ENCODE results near the gene BEND6. TPM values are rescaled to one million over a fixed set of nuclear protein-coding genes. Genes with fewer than 3 reads are reported as not detected.

Gene BEND6
- total RNA-seq, 5 donors from 2014 or later (not counting 1 experiment from before 2014, with no cell fraction given), result not detected

DNA sequence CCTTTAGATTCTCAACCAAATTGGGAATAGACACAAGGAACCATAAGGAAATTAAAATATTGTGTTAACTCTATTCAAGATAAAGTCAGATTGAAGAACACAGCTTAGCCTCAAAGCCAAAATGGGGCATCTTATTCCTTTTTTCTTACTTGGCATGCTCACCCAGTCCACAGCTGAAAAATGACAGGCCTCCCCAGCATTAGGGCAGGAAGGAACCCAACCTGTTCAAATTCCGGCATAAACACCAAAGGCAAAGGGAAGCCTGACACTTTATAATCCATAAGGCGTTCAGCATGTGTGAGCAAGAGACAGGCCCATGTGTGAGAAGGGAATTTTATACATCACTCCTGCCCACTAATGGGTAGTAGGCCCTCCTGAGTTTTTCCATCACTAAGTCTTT is 2.9 kb downstream of the BEND6 start:
- ChIA-PET CTCF (interaction anchor here in 1 of 2 donors (0.8 kb wide), 1 partner anchor 53 kb away, joined by 3 read pairs; no protein-coding TSS in a partner anchor), POLR2A (no interaction called here)
- Histone ChIP-seq H3K4me1 (ENCODE audit: control insufficient read depth in 1 of 2, extremely low read depth in 1 of 2, insufficient read depth in 2 of 2, low read length in 2 of 2) (peaks cover 3 to 18% of the 10 kb centered on the region in 2 experiments), H3K4me3 (ENCODE audit: control insufficient read depth in 1 of 2, extremely low read depth in 1 of 2, low read length in 1 of 2) (no peak overlapping the region), H3K9me3 (no peaks in the 10 kb centered on the region), H3K27me3 (replicated peaks in 1 of 2; ENCODE audit: control insufficient read depth in 2 of 2, extremely low read depth in 1 of 2, insufficient read depth in 2 of 2, low read length in 1 of 2) (peaks cover 3 to 21% of the 10 kb centered on the region in 2 experiments), H3K27ac (ENCODE audit: low read length) (no peak overlapping the region), H3K36me3 (ENCODE audit: control insufficient read depth in 2 of 2, extremely low read depth in 1 of 2, insufficient read depth in 1 of 2, low read length in 1 of 2) (no peaks in the 10 kb centered on the region)
- H3K36me3 Mint-ChIP-seq, result no peaks in the 10 kb centered on the region
- H3K27me3 Mint-ChIP-seq, result peaks cover 54 to 55% of the 10 kb centered on the region in 2 donors
- ATAC-seq (replicated peaks in 1 of 4) (no peak), DNase-seq (no peak)
- peaks cover 18 to 23% (median 22%) of the 10 kb centered on the region in 3 donors for H3K4me1 Mint-ChIP-seq
- WGBS (ENCODE audit: insufficient coverage), result no CpG with 5 or more reads among the region's 2 CpGs
- no peak overlapping the region for H3K27ac Mint-ChIP-seq
- H3K9me3 Mint-ChIP-seq, result no peaks in the 10 kb centered on the region
- no peak overlapping the region for H3K4me3 Mint-ChIP-seq

DNA sequence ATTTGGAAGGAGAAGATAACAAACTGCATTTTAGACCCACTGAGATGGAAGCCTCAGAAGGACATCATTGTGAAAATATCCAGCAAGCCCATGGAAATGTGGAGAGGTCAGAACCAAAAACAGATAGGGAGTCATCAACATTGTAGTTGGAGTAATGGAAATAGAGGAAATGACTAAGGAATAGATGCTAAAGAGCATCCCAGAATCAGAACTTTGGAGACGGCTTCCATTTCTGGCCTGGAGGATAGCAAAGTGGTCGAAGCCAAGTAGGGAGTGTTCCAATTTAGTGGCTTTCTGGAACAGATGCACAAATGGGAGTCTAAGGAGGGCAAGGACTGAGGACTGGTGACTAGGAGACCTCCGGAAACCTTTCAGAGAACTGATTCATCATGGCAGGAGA is 3.6 kb downstream of the BEND6 start:
- Mint-ChIP-seq H3K36me3 (no peaks in the 10 kb centered on the region), H3K4me1 (peaks cover 17 to 18% (median 17%) of the 10 kb centered on the region in 3 donors), H3K27ac (no peak overlapping the region), H3K9me3 (no peaks in the 10 kb centered on the region), H3K4me3 (no peak overlapping the region), H3K27me3 (peaks cover 48 to 53% of the 10 kb centered on the region in 2 donors)
- H3K27ac ChIP-seq (ENCODE audit: low read length), result no peak overlapping the region
- WGBS (ENCODE audit: insufficient coverage), result 75% methylated on average over 3 of the region's 3 CpGs
- ATAC-seq (replicated peaks in 1 of 4) (no peak), DNase-seq (no peak)
- H3K9me3 ChIP-seq, result no peaks in the 10 kb centered on the region
- ChIA-PET CTCF (interaction anchor here (0.6 kb wide), 3 partner anchors 23 to 416 kb away, joined by 3 read pairs; no protein-coding TSS in a partner anchor), POLR2A (no interaction called here)
- H3K36me3 ChIP-seq (ENCODE audit: control insufficient read depth in 2 of 2, extremely low read depth in 1 of 2, insufficient read depth in 1 of 2, low read length in 1 of 2), result no peaks in the 10 kb centered on the region
- peaks cover 1 to 18% of the 10 kb centered on the region in 2 experiments for H3K27me3 ChIP-seq (replicated peaks in 1 of 2; ENCODE audit: control insufficient read depth in 2 of 2, extremely low read depth in 1 of 2, insufficient read depth in 2 of 2, low read length in 1 of 2)
- H3K4me3 ChIP-seq (ENCODE audit: control insufficient read depth in 1 of 2, extremely low read depth in 1 of 2, low read length in 1 of 2), result no peak overlapping the region
- peaks cover 3 to 18% of the 10 kb centered on the region in 2 experiments for H3K4me1 ChIP-seq (ENCODE audit: control insufficient read depth in 1 of 2, extremely low read depth in 1 of 2, insufficient read depth in 2 of 2, low read length in 2 of 2)

DNA sequence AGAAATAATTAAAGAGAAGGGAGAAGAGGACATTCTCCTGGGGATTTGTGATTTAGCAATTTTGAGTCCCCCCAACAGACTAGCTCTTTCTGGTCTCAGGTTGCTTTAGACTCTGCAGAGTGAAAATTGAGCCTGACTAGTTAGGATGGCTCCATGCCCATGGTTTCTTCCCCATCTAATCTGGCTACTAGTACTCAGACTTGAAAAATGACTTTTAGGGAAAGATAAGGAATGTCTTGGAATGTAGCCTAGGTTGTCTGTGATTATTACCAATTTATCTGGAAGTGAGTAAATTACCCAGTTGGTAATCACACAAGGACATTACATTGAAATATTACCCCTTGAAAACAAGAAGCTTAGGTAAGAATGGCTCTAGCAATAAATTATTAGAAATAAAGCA is 4.2 kb downstream of the BEND6 start:
- Histone ChIP-seq H3K9me3 (no peaks in the 10 kb centered on the region), H3K27me3 (replicated peaks in 1 of 2; ENCODE audit: control insufficient read depth in 2 of 2, extremely low read depth in 1 of 2, insufficient read depth in 2 of 2, low read length in 1 of 2) (peaks cover 0 to 13% of the 10 kb centered on the region in 2 experiments), H3K4me1 (ENCODE audit: control insufficient read depth in 1 of 2, extremely low read depth in 1 of 2, insufficient read depth in 2 of 2, low read length in 2 of 2) (peaks cover 3 to 12% of the 10 kb centered on the region in 2 experiments), H3K27ac (ENCODE audit: low read length) (no peak overlapping the region), H3K36me3 (ENCODE audit: control insufficient read depth in 2 of 2, extremely low read depth in 1 of 2, insufficient read depth in 1 of 2, low read length in 1 of 2) (no peaks in the 10 kb centered on the region), H3K4me3 (ENCODE audit: control insufficient read depth in 1 of 2, extremely low read depth in 1 of 2, low read length in 1 of 2) (no peak overlapping the region)
- ChIA-PET CTCF (no interaction called here), POLR2A (no interaction called here)
- Mint-ChIP-seq H3K4me3 (no peak overlapping the region), H3K4me1 (peaks cover 11% of the 10 kb centered on the region in 3 donors), H3K27me3 (peaks cover 42 to 49% of the 10 kb centered on the region in 2 donors), H3K27ac (no peak overlapping the region), H3K36me3 (no peaks in the 10 kb centered on the region), H3K9me3 (no peaks in the 10 kb centered on the region)
- no peak for DNase-seq
- no peak for ATAC-seq (replicated peaks in 1 of 4)

DNA sequence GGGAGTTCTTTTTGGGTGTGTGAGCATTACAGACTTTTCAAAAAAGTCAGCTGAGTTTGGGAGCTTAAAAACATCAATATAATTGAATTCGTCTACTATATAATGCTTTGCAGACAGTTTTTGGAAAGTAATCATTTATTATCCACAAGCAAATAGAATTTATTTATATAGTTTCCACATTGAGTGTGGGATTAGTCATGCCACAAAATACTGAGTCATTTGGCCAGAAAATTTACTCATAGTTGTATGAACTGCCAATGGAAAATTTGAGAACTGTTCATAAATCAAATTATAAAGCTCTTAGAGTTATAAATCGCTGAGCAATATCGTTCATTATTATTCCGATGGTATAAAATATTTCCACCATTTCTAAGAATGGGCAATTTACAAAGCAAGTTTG is 5.0 kb downstream of the BEND6 start:
- DNase-seq (no peak), ATAC-seq (replicated peaks in 1 of 4) (no peak)
- peaks cover 0 to 9% of the 10 kb centered on the region in 2 experiments for H3K27me3 ChIP-seq (replicated peaks in 1 of 2; ENCODE audit: control insufficient read depth in 2 of 2, extremely low read depth in 1 of 2, insufficient read depth in 2 of 2, low read length in 1 of 2)
- no peaks in the 10 kb centered on the region for H3K9me3 ChIP-seq
- Mint-ChIP-seq H3K4me1 (peaks cover 7 to 8% (median 8%) of the 10 kb centered on the region in 3 donors), H3K4me3 (no peak overlapping the region), H3K9me3 (no peaks in the 10 kb centered on the region), H3K27ac (no peak overlapping the region), H3K27me3 (peaks cover 40 to 50% of the 10 kb centered on the region in 2 donors), H3K36me3 (no peaks in the 10 kb centered on the region)
- no peaks in the 10 kb centered on the region for H3K36me3 ChIP-seq (ENCODE audit: control insufficient read depth in 2 of 2, extremely low read depth in 1 of 2, insufficient read depth in 1 of 2, low read length in 1 of 2)
- WGBS (ENCODE audit: insufficient coverage), result no CpG with 5 or more reads among the region's 4 CpGs
- no peak overlapping the region for H3K4me3 ChIP-seq (ENCODE audit: control insufficient read depth in 1 of 2, extremely low read depth in 1 of 2, low read length in 1 of 2)
- peaks cover 3 to 9% of the 10 kb centered on the region in 2 experiments for H3K4me1 ChIP-seq (ENCODE audit: control insufficient read depth in 1 of 2, extremely low read depth in 1 of 2, insufficient read depth in 2 of 2, low read length in 2 of 2)
- H3K27ac ChIP-seq (ENCODE audit: low read length), result no peak overlapping the region
- CTCF ChIA-PET, result no interaction called here
- POLR2A ChIA-PET, result no interaction called here

DNA sequence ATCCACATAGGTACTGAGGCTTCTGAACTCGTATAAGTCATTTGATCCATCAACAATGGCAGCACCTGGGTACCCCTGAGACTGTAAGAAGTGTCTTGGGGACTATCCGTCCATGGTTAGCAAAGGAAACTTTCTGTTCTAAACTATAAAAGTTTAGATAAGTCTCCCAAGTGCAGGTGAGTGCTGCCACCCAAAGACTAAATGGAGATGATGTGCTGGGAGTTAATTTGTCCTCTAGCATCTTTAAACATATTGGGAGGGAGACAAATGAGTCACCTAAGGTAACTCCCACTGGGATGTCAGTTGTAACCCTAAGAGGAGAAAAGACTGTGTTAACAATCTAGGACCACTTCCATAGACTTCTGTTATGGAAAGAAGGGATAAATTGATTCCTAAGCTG is 6.2 kb downstream of the BEND6 start:
- Mint-ChIP-seq H3K27ac (no peak overlapping the region), H3K36me3 (no peaks in the 10 kb centered on the region), H3K27me3 (peaks cover 31 to 42% of the 10 kb centered on the region in 2 donors), H3K9me3 (no peaks in the 10 kb centered on the region), H3K4me3 (no peak overlapping the region), H3K4me1 (no peaks in the 10 kb centered on the region)
- no peak for ATAC-seq (replicated peaks in 1 of 4)
- no peak for DNase-seq
- no CpG with 5 or more reads among the region's 2 CpGs for WGBS (ENCODE audit: insufficient coverage)
- H3K9me3 ChIP-seq, result no peaks in the 10 kb centered on the region
- CTCF ChIA-PET, result no interaction called here
- no peaks in the 10 kb centered on the region for H3K27me3 ChIP-seq (replicated peaks in 1 of 2; ENCODE audit: control insufficient read depth in 2 of 2, extremely low read depth in 1 of 2, insufficient read depth in 2 of 2, low read length in 1 of 2)
- H3K4me1 ChIP-seq (ENCODE audit: control insufficient read depth in 1 of 2, extremely low read depth in 1 of 2, insufficient read depth in 2 of 2, low read length in 2 of 2), result no peaks in the 10 kb centered on the region
- H3K36me3 ChIP-seq (ENCODE audit: control insufficient read depth in 2 of 2, extremely low read depth in 1 of 2, insufficient read depth in 1 of 2, low read length in 1 of 2), result no peaks in the 10 kb centered on the region
- no peak overlapping the region for H3K27ac ChIP-seq (ENCODE audit: low read length)
- POLR2A ChIA-PET, result no interaction called here
- no peak overlapping the region for H3K4me3 ChIP-seq (ENCODE audit: control insufficient read depth in 1 of 2, extremely low read depth in 1 of 2, low read length in 1 of 2)

DNA sequence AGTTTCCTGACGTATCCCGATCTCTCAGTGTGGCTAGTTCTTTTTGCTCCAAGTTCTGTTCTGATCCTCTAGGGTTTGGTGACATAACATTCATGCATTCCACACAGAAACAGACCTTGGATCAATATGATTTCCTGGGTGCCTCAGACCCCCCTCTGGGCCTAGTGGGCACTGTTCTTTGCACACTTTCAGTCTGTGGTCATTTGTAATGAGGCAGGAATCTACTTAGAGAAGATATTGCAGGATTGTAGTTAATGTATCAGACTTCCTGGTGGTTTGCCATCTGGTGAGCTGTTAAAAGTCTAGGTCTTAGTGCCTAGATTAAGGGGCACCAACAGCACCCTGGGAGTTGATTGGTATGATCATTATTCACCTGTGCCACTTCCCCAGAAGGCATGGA is 7.5 kb downstream of the BEND6 start:
- POLR2A ChIA-PET, result no interaction called here
- no peaks in the 10 kb centered on the region for H3K27me3 ChIP-seq (replicated peaks in 1 of 2; ENCODE audit: control insufficient read depth in 2 of 2, extremely low read depth in 1 of 2, insufficient read depth in 2 of 2, low read length in 1 of 2)
- CTCF ChIA-PET, result no interaction called here
- Mint-ChIP-seq H3K4me1 (no peaks in the 10 kb centered on the region), H3K27me3 (peaks cover 19 to 38% of the 10 kb centered on the region in 2 donors), H3K36me3 (no peaks in the 10 kb centered on the region), H3K27ac (no peak overlapping the region), H3K9me3 (no peaks in the 10 kb centered on the region), H3K4me3 (no peak overlapping the region)
- no peak overlapping the region for H3K27ac ChIP-seq (ENCODE audit: low read length)
- H3K4me1 ChIP-seq (ENCODE audit: control insufficient read depth in 1 of 2, extremely low read depth in 1 of 2, insufficient read depth in 2 of 2, low read length in 2 of 2), result no peaks in the 10 kb centered on the region
- H3K36me3 ChIP-seq (ENCODE audit: control insufficient read depth in 2 of 2, extremely low read depth in 1 of 2, insufficient read depth in 1 of 2, low read length in 1 of 2), result no peaks in the 10 kb centered on the region
- WGBS (ENCODE audit: insufficient coverage), result no CpG with 5 or more reads among the region's 2 CpGs
- no peak for DNase-seq
- no peak for ATAC-seq (replicated peaks in 1 of 4)
- no peaks in the 10 kb centered on the region for H3K9me3 ChIP-seq
- no peak overlapping the region for H3K4me3 ChIP-seq (ENCODE audit: control insufficient read depth in 1 of 2, extremely low read depth in 1 of 2, low read length in 1 of 2)

DNA sequence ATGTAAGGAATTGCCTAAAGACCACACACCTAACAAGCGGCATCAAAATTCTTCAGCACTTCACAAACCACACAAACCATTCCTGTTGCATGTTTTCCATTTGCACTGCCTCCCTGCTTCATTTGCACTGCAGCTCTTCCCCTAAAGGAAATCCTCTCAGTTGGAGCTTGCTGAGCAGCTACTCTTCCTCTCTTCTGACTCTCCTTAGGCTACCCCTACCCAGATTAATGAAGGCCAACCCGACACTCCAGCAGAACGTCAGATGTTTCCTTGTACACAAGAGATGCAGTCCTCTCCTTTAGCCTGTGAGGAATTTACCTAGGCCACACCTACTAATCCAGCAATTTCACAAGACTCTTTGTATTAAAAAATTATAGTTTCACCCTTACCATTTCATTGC is 8.1 kb downstream of the BEND6 start:
- Mint-ChIP-seq H3K27ac (no peak overlapping the region), H3K9me3 (no peaks in the 10 kb centered on the region), H3K27me3 (peaks cover 14 to 35% of the 10 kb centered on the region in 2 donors), H3K36me3 (no peaks in the 10 kb centered on the region), H3K4me1 (no peaks in the 10 kb centered on the region), H3K4me3 (no peak overlapping the region)
- H3K27ac ChIP-seq (ENCODE audit: low read length), result no peak overlapping the region
- H3K9me3 ChIP-seq, result no peaks in the 10 kb centered on the region
- 94% methylated on average over 3 of the region's 3 CpGs for WGBS (ENCODE audit: insufficient coverage)
- ATAC-seq (replicated peaks in 1 of 4) (no peak), DNase-seq (no peak)
- no peaks in the 10 kb centered on the region for H3K36me3 ChIP-seq (ENCODE audit: control insufficient read depth in 2 of 2, extremely low read depth in 1 of 2, insufficient read depth in 1 of 2, low read length in 1 of 2)
- no peak overlapping the region for H3K4me3 ChIP-seq (ENCODE audit: control insufficient read depth in 1 of 2, extremely low read depth in 1 of 2, low read length in 1 of 2)
- no peaks in the 10 kb centered on the region for H3K27me3 ChIP-seq (replicated peaks in 1 of 2; ENCODE audit: control insufficient read depth in 2 of 2, extremely low read depth in 1 of 2, insufficient read depth in 2 of 2, low read length in 1 of 2)
- CTCF ChIA-PET, result no interaction called here
- no peaks in the 10 kb centered on the region for H3K4me1 ChIP-seq (ENCODE audit: control insufficient read depth in 1 of 2, extremely low read depth in 1 of 2, insufficient read depth in 2 of 2, low read length in 2 of 2)
- POLR2A ChIA-PET, result no interaction called here
